NCI-H748 treated with DMSO at 0.1 percent for 48 hours (cell line): ENCODE results near the gene C6.
"Not testable (repeated sequence)": the region's sequence is repeated elsewhere in the genome, so short reads cannot be mapped to it uniquely, and the experiment has no call there.

ENCODE experiments used
- DNase-seq: peaks from one replicate; lab custom pipeline; 2025; lab: John Stamatoyannopoulos, UW

C6 gene

DNA sequence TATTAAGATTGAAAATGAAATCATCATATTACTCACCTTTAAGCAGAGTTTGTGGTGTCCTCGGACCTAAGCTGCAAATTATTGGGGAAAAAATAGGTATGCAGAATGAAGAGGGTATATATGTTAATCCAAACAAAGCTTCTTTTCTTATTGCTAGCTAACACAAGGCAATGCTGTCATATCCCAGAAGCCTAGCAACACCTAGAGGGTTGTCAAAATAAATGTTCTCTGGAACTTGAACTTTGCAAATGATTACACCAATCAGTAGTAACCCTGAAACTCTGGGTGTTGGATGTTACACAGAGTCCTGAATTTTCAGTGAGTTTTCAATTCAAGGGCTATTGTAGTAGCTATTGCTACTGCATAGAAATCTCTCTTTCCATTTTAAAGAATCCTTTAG, at the start of gene C6:
C6 (minus strand) TSS at position 193 of the 400 bp plus-strand sequence. CDS start 10,302 bp downstream, outside the sequence.
- no peak for DNase-seq

DNA sequence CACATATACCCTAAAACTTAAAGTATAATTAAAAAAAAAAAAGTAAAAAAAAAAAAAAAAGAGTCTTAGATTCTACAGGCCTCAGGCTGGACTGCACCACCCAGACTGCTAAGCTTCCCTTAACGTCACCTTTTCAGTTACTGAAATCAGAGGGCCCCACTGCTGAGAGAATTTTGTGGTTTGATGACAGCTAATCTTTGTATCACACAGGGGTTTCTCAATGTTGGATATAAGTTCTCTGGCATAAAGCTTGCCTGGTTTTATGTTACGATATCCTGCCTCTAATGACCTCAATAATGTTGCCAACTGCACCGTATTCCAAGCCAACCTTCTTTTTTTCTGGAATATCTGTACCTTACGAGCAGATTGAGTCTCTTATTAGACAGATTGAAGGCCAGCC, 43.1 kb upstream of the C6 start:
- no peak for DNase-seq

DNA sequence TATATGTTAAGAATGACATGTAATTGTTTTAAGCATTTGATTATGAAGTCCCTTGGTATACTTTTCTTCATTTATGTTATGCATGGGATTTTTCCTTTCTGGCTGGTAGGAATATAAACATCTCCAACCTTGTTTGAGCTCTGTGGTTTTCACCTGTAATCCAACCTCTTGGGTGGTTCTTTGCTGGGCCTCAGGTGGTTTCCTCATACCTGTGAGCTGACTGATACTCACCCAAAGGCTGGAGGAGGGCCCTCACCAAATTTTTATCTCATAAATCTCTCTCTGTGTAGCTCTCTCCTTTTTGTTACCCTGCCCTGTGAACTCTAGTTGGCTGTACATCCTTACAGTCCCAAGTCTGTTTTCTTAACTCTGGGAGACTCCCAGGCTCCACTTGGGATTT, 39.8 kb upstream of the C6 start:
- DNase-seq, result no peak

DNA sequence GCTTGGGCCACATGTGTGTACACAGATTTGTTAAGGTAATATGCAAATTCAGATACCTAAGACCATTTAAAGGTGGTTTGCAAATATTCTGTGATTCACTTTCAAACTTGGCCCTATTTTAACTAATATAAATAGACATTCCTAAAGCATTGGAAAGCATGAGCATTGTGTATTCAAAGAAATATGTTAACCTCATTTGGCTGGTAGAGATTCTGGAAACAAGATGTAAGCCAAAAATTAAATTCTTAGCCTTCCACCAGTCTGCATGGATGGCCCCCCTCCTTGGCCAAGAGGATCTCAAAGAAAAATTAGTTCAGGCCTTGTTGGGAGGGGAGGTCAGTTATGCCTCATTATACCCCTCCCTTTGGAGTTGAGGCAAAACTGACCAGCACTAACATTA, 38.7 kb upstream of the C6 start:
- no peak for DNase-seq

DNA sequence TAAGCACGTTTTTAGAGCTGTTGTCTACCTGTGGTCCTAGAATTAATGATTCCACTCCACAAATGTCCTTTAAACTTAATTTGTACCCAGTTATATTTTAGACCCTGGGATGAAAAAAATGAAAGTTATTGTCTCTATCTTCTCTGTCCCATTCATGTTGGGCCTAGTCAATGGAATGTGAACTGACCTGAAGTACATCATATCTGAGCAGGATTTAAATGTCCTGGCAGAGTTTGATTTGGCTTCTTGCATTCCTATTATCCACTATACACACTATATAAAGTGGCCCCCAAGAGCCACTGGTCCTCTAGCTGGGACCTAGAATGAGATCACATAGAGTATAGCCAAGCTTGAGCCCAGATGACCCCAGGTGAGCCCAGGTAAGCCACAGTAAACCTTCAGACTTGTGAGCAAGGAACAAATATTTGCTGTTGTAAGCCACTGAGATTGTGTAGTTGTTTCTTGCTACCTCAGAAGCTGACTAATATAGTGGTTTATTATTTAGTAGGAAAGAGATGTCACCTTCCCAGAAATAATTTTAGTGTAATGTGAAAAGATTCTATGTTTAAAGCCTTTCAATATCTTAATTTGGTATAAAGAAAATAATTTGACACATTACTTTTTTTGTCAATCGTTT, 37.1 kb upstream of the C6 start:
- DNase-seq, result no peak

DNA sequence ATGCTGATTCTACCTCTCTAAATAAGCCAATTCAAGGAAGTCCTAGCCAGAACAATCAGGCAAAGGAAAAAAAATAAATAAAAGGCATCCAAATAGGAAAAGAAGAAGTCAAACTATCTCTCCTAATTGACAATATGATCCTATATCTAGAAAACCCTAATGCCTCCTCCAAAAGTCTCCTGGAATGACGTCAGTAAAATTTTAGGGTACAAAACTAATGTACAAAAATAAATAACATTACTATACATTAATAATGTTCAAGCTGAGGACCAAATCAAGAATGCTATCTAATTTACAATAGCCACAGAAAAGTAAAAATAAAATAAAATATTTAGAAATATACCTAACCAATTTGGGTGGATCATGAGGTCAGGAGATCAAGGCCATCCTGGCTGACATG, 33.8 kb upstream of the C6 start:
- DNase-seq, result no peak

DNA sequence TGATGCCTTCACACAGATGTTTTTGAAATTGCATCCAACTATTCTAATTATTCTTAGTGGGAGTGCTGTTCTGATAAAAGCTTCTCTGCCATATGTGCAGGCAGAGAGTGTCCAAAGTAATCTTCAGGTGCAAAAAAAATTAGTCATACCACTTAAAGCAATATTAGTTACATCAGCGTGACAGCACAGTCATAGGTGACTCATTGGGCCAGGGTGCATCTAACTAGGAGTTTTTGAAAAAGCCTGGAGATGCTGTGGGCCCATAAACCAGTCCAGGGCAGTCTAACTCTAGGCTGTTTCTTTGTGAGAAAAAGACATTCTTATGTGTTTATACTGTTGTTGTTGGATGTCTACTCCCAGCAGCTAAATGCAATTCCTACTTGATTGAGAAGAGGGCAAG, 33.0 kb upstream of the C6 start:
- no peak for DNase-seq

DNA sequence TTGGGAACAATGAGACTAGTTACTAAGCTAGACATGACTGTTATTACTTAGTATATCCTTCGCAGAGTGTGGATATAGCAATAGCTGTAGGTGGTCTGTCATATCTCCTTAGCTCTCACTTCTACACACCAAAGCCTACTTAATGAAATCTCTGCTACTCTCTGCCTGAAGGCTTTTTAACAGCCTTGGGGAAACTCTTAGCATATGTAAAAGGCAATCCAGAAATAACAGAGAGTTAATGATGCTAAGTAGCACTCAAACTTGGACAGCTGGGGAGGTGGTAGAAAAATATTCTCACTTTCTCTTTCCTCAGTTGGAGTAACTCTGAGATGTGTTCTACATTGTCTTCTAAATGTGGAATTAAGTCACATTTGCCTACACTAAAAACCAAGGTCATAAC, 30.2 kb upstream of the C6 start:
- no peak for DNase-seq

DNA sequence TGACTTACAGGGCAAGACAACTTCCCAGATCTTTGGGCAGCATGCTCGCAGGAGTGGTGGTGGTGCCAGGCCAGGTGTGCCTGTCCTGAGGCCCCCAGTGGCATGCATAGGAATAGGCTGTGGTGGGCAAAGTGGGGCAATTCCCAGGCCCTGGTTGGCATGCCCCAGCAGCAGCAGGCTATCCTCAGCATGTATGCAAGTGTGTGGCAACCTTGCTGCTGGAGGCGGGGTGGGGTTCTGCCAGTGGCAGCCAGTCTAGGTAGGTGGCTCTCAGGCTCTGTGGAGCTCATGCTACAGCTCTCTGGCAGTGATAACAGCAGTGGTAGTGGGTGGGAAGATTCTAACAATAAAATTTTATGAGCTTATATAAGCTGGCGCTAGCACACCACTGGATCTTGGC, 27.7 kb upstream of the C6 start:
- no peak for DNase-seq

DNA sequence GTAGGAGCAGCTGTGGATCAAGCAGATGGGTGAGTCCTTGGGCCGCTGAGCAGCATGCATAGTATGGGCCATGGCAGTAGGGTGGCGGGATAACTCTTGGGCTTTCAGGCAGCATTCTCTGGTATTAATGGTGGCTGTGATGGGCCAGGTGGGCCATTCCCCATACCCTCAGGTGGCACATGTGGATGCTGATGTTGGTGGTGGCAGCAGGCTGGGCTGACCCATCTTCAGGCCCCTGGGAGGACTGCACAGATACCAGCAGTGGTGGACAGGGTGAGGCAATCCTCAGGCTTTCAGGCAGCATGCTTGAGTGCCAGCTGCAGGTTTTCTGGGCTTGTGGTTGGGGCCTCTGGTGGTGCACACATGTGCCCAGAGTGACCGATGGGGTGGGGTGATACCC, 27.1 kb upstream of the C6 start:
- no peak for DNase-seq

DNA sequence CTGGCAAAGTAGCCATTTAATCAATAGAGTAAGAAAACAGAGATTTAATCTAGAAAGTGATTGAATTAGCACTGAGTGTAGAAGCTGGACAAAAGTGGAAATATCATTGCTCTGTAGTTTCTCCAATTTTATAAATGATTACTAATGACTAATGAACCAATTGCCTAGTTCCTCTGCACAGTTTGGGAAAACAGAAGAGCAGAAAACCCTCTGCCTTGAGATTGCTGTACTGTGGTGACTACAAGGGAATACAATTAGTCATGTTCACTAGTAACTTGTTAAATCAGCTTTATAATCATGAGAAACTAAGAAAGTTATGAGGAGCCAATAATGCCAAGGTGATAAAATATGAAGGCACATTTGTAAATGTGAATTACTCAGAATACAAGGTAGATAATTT, 21.1 kb upstream of the C6 start:
- DNase-seq, result no peak

DNA sequence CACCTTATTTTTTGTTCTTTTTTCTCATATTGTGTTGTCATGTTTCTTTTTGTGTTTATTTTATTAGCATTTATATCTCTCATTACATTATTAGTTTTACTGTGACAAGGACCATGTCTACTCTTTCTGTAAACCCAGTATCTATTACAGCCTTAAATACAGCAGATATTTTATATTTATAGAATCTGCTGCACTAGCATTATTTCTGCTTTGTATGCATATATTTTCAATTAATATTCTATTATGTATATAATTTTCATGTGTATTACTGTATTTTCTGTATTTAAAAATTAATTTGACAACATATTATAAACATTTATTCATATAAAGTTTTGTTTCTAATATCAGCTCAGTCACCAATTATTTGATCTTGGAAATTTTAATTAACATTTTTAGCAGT, 19.5 kb upstream of the C6 start:
- no peak for DNase-seq

DNA sequence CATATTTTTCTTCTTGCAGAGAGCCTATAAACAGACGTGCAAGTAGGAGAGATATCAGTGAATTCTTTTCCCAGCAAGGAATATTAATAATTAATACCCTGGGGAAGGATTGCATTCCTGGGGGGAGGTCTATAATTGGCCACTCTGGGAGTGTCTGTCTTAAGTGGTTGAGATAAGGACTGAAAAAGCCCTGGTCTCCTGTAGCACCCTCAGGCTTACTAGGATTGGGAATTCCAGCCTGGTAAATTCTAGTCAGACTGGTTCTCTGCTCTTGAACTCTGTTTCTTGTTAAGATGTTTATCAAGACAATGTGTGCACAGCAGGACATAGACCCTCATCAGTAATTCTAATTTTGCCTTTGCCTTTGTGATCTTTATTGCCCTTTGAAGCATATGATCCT, 16.9 kb upstream of the C6 start:
- DNase-seq, result not testable (repeated sequence)

DNA sequence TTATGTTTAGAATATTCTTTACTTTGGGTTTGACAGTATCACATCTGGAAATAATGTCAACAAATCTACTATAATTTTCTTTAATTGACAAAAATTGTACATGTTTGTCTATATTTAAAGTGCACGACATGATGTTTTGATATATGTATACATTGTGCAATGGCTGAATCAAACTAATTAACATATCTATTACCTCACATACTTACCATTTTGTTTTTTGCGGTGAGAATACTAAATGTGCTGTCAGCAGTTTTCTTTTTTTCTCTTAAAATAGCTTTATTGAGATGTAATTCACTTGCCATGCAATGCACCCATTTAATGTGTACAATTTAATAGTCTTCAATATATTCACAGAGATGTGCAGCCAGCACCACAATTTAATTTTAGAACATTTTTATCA, 10.6 kb upstream of the C6 start:
- DNase-seq, result no peak

DNA sequence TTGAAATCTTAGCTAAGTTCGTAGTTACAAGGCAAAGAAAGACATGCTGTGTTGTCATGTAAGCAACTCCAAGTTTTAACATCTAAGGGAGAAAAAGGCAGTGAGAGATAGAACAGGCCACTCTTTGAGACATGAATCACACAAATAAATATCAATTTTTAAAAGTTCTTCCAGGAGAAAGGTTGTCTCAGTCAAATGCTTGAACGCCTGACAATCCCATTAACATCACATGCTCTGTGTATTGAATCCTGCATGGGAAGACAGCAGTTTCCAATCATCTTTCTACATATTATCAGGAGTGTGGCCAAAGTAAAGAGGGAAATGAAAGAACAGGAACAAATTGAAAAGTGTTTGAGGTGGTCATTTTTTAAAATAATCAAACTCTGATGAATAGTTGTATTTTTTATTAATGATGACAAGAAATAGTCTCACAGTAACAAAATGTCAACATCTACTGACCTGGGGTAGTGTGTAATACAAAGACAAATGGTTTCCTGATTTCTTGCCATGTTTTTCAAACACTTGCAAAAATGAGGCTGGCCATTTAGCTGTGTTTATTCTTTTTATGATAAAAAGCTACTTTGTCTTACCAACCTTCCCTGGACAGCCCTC, 6.4 kb upstream of the C6 start:
- no peak for DNase-seq

DNA sequence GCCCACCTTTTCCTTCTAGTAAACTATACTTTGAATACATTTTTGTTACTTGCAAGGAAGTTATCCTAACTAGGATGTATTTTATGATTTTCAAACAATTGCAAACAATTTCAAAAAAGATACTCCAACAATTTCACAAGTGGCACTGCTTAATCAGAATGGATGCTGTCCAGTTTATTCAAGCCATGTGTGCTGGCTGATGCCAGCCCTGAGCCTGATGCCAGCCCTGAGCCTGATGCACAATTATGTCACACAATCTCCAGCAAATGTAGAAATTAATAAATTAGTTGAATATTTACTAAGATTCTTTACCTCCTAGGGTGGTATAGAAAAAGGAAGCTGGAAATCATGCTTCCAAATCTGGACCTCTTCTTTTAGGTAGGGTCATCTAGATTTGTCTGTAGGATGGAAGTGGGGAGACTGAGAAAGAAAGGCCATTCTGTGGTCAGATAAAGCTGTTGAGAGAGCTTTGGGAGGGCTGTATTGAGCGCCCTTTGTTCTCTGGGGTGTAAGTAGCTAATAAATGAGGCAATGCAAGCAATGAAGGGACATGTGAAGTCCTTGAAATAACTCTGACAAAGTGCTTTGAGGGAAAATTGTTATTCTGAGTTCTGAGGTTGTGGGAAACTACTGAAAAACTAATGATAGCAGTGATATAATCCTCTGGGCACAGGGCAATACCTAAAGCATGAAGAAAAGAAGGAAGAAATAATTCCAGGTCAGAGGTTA, 5.8 kb upstream of the C6 start:
- no peak for DNase-seq

DNA sequence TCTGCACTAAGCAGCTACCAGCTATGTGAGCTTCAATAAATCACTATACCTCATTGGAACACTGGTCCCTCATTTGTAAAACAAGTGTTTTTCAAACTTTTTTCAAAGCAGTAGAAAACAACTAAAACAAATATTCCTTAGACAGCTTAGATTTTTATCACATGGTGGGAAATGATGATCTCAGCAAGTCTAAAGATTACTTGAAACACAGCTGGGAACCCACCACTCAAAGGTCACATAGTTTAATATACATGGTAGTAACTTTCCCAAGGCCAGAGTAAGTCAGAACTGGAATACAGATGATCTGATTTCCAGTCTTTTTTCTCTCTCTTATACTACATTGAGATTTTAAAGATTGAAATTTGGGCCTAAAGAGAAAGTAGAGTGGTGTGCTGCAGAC, 850 bp upstream of the C6 start:
- no peak for DNase-seq

DNA sequence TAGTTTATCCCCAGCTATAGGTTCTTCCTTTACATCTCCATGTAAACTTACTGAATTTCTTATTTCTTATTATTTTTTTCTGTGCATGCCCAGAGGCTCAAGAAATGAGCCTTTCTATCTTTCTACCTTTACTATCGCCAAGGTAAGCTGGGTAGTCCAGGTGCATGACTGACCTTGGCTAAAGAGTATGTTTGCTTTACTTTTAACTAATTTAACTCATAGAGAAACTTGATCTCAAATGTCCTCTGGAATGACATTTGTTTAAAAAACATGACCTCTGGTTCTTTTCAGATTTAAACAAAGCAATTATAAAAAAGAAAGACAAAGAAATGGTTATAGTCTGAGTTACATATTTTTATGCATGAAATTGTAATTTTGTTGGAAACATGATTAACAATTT, 397 bp downstream of the C6 start:
- DNase-seq, result no peak

DNA sequence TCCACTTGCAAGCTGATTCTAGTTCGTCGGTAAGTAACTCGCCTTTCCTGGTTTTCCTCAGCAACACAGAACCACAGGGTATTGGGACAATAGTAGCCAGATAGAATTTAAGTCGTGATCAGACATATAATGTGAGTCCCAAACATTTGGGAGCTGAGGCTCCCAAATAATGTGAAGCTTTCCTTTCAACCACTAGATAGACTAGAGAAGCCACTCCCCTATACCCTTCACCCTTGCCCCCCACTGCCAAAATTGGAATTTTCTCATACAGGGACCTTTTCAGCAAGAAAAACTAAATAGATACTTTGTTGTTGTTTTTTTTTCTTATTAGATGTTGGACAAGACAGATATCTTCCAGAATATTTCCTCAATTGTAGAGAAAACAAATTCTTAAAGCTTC, 1.9 kb downstream of the C6 start:
- no peak for DNase-seq

DNA sequence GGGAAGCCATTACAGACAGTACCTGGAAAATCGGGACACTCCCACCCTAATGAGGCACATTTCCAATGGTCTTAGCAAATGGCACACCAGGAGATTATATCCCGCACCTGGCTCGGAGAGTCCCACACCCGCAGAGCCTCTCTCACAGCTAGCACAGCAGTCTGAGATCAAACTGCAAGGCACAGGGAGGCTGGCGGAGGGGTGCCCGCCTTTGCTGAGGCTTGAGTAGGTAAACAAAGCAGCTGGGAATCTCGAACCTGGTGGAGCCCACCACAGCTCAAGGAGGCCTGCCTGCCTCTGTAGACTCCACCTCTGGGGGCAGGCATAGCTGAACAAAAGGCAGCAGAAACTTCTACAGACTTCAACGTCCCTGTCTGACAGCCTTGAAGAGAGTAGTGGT, 7.9 kb downstream of the C6 start:
- not testable (repeated sequence) for DNase-seq

DNA sequence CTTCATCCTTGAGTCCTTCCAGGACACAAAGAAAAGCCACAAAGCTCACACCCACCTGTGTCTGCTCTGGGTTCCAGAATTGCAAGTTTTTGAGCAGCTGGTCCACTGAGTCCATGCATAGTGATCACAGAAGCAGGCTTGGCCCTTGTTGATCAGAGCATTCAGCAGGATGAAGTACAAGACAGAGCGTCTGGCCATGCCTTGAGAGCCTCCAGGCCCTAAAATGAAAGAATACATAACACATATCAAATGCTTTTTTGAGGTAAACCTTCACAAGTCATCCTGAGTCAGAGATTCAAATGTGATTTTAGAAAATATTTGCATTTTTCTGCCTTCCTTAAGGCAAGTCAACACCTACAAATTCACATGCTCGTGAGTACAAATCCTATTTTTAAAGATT, 10.3 kb downstream of the C6 start:
- DNase-seq, result no peak

DNA sequence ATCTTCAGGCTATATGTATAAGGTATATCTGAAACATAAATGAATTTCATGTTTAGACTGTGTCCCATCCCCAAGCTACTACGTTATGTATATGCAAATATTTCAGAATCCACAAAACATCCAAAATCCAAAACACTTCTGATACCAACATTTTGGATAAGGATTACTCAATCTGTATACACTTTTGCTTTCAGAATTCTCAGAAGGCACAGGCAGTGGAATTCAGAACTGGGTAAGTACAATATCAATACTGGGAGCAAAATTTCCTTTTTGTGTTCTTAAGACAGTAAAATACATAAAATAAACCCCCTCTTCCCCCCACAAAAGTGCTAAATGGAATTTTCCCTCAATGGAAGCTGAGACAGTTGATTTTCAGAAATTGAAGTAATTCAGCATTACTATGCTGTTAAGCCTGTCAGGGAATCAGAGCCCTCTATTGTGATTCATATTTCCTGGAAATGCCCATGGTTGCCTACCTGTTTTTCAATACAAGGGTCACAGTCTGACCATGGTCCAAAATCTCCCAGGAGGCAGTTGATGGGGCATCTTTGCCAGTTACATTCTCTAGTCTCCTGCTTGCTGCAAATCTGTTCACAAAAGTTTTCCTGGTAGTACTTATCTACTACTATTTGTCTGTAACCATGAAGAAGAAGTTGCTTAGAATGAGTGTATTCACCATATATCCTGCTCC, 12.1 kb downstream of the C6 start:
- DNase-seq, result no peak

DNA sequence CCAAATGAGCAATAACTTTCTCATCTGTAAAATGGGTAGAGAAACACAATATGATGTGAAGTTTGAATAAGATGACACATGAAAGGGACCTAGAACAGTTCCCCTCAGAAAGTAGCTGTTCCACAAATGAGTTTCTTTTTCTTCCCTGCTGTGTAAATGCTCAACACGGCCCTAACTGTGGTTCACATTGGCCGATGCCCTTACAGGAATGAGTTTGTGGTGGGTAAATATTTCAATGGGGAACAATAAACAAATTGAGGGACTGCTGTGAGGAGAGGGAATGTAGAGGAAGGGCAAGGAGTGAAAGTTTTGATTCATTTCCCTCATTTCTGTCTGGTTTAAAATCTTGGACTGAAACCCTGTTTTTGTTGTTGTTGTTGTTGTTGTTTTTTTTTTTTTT, 12.8 kb downstream of the C6 start:
- DNase-seq, result no peak
